NCI-H345 (cell line): ENCODE data around the gene COMT.

Experiments used
- DNase-seq: peaks from one replicate; lab custom pipeline; 2025; lab: John Stamatoyannopoulos, UW

COMT gene

GRCh38 chr22:19982991-19983578, 41.5 kb downstream of the COMT start:
- DNase-seq: no peak

GRCh38 chr22:19983741-19984140, 42.2 kb downstream of the COMT start:
- DNase-seq: no peak

- peak; percentile 20 for DNase-seq
Observed at GRCh38 chr22:19984201-19984753, 42.7 kb downstream of the COMT start.

GRCh38 chr22:19984851-19985811, 43.6 kb downstream of the COMT start:
- no peak for DNase-seq

- no peak for DNase-seq
Observed at GRCh38 chr22:19986011-19986409, 44.4 kb downstream of the COMT start.

GRCh38 chr22:19986410-19987341, 45.1 kb downstream of the COMT start:
- peak; percentile 74 for DNase-seq

GRCh38 chr22:19987394-19988306, 46.1 kb downstream of the COMT start:
- DNase-seq: no peak

GRCh38 chr22:19988331-19988808, 46.8 kb downstream of the COMT start:
- DNase-seq: no peak

GRCh38 chr22:19988965-19989724, 47.6 kb downstream of the COMT start:
- no peak for DNase-seq

- no peak for DNase-seq
Observed at GRCh38 chr22:19989725-19990067, 48.1 kb downstream of the COMT start.

GRCh38 chr22:19990188-19990587, 48.6 kb downstream of the COMT start:
- DNase-seq: no peak

GRCh38 chr22:19990609-19991394, 49.2 kb downstream of the COMT start:
- DNase-seq: no peak

GRCh38 chr22:19991395-19991644, 49.7 kb downstream of the COMT start:
- DNase-seq: no peak

GRCh38 chr22:19991645-19992451, 50.3 kb downstream of the COMT start:
- DNase-seq: no peak

- no peak for DNase-seq
Observed at GRCh38 chr22:19992481-19992911, 50.9 kb downstream of the COMT start.

GRCh38 chr22:19992921-19993355, 51.4 kb downstream of the COMT start:
- no peak for DNase-seq

- no peak for DNase-seq
Observed at GRCh38 chr22:19993926-19994325, 52.4 kb downstream of the COMT start.

GRCh38 chr22:19994851-19995610, 53.5 kb downstream of the COMT start:
- DNase-seq: no peak
